Measurements from ENCODE around the gene LRRTM1.
A peak's percentile ranks its signal among the peaks of the same experiment; 100 is the strongest.

The LRRTM1 gene

DNA sequence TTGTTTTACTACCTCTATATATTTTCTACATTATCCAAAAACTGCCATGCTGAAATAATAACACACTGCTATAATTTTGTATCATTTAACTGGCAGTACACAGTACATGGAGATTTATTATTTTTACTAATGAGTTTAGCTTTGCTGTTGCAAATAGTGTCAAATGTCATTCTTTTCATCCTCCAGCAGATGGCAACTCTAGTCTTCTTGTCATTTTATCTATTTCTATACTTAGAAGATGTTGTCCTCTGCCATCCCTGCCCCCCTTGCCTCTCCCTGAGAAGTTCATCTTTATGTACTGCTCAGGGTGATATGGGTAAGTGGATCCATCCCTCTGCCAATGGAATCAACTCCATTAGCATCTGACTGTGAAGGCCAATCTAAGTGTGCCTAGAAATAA lies 21.7 kb upstream of the LRRTM1 start:
- peak; percentile 12 for DNase-seq (ENCODE audit: low spot score)
- CTCF ChIA-PET: interaction anchor here (0.7 to 1.5 kb wide), 5 partner anchors 17 to 177 kb away, joined by 3 to 11 read pairs (median 4); no protein-coding TSS in a partner anchor
- H3K27ac ChIP-seq: no peak overlapping the region
- TF ChIP-seq, protein P1, sequence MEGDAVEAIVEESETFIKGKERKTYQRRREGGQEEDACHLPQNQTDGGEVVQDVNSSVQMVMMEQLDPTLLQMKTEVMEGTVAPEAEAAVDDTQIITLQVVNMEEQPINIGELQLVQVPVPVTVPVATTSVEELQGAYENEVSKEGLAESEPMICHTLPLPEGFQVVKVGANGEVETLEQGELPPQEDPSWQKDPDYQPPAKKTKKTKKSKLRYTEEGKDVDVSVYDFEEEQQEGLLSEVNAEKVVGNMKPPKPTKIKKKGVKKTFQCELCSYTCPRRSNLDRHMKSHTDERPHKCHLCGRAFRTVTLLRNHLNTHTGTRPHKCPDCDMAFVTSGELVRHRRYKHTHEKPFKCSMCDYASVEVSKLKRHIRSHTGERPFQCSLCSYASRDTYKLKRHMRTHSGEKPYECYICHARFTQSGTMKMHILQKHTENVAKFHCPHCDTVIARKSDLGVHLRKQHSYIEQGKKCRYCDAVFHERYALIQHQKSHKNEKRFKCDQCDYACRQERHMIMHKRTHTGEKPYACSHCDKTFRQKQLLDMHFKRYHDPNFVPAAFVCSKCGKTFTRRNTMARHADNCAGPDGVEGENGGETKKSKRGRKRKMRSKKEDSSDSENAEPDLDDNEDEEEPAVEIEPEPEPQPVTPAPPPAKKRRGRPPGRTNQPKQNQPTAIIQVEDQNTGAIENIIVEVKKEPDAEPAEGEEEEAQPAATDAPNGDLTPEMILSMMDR (conservative IDR thresholded peaks at IDR 0.05; ENCODE audit: low read depth): peak; percentile 29; the same call in 1 of the 2 replicates
- POLR2A ChIA-PET (ENCODE audit: low non-redundant PET): no interaction called here

DNA sequence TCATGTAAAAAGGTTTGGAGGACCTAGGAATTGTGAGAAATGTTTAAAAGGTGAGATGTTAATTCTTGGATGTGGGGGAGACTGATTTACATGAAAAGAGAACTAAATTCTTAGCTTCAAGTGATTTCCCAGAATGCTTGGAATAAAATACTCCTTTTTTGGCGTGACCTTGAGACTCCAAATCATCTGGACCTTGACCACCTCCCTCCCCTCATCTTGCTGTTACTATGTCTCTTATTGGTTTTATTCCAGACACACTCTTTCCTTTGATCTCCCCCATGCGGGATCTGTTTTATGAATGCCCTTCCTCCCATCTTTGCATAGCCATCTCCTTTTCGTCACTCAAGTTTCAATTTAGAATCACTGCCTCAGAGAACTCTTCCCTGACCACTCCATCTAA lies 20.0 kb upstream of the LRRTM1 start:
- TF ChIP-seq, protein P1 (conservative IDR thresholded peaks at IDR 0.05; ENCODE audit: low read depth): no peak
- ChIA-PET POLR2A (ENCODE audit: low non-redundant PET) (no interaction called here), CTCF (interaction anchor here (0.5 kb wide), 1 partner anchor 175 kb away, joined by 4 read pairs; no protein-coding TSS in a partner anchor)
- H3K27ac ChIP-seq: no peak overlapping the region
- DNase-seq (ENCODE audit: low spot score): no peak

DNA sequence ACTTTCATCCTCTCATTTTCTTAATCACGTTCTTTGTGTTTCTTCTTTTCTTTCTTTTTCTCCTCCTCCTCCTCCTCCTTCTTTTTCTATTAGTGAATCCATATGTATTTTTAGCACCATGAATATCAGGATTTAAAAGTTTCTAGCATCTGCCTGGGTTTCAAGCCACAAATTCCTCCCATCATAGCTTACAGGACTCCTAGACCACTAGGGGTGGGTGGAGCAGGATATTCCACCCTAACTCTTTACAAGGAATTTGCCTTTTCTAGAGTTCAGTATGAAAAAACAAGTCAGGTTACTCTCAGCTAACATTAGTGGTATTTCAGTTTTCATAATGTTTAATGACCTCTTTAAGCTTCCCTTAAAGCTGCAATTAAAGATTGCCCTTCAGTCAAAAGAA lies 19.1 kb upstream of the LRRTM1 start:
- no peak for DNase-seq (ENCODE audit: low spot score)
- no peak overlapping the region for H3K27ac ChIP-seq
- TF ChIP-seq, protein P1 (conservative IDR thresholded peaks at IDR 0.05; ENCODE audit: low read depth): no peak
- ChIA-PET POLR2A (ENCODE audit: low non-redundant PET) (no interaction called here), CTCF (interaction anchor here (1.2 kb wide), 1 partner anchor 175 kb away, joined by 5 read pairs; no protein-coding TSS in a partner anchor)

DNA sequence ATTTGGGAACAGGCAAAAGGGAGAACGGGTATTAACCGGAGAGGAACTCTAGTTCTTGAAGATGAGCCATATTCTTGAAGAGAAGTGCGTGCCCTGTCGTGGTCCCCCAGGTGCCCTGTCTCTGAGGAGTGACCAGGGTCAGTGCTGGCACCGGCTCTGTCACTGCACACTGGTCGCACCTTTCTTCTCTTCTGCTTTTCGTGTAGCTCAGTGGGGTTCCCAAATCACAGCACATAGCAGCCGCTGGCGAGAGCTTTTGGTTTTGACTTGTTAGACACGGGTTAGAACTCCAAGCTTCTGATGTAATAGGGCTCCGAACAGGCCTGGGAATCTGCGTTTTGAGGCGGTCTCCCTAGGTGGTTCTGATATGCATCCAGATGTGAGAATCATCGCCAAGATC lies 18.4 kb upstream of the LRRTM1 start:
- POLR2A ChIA-PET (ENCODE audit: low non-redundant PET): no interaction called here
- no peak for DNase-seq (ENCODE audit: low spot score)
- CTCF ChIA-PET: interaction anchor here (1.2 kb wide), 1 partner anchor 176 kb away, joined by 5 read pairs; no protein-coding TSS in a partner anchor
- H3K27ac ChIP-seq: no peak overlapping the region
- TF ChIP-seq, protein P1 (conservative IDR thresholded peaks at IDR 0.05; ENCODE audit: low read depth): no peak

DNA sequence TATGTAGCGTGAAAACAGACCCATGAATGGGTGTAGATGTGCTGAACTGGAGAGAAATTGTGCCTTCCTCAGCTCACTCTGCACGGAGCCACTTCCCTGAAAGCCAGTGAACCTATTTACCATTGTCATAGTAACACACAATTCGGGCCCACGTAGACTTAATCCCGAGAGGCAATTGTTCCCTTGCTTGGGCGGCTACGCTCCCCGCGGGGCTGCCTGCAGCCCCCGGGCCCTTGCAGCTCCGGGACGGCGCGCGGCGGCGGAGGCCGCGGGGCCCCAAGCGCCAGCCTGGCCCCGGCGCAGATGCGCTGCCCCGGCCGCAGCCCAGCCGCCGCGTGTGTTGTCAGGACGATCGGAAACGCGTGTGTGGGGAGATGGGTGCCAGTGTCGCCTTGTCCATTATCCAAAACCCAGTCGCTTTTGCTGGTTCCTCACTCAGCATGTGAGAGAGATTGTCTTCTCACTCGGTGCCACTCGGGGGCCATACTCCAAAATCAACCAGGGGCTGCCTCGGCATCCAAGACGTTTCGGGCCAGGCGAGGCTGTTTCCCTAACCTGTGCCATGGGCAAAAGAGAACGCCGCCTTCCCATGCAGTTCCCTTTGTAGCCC lies 17.9 kb upstream of the LRRTM1 start:
- ChIA-PET POLR2A (ENCODE audit: low non-redundant PET) (no interaction called here), CTCF (interaction anchor here (1.2 kb wide), 1 partner anchor 176 kb away, joined by 5 read pairs; no protein-coding TSS in a partner anchor)
- TF ChIP-seq, protein P1 (conservative IDR thresholded peaks at IDR 0.05; ENCODE audit: low read depth): no peak
- no peak overlapping the region for H3K27ac ChIP-seq
- DNase-seq (ENCODE audit: low spot score): no peak

DNA sequence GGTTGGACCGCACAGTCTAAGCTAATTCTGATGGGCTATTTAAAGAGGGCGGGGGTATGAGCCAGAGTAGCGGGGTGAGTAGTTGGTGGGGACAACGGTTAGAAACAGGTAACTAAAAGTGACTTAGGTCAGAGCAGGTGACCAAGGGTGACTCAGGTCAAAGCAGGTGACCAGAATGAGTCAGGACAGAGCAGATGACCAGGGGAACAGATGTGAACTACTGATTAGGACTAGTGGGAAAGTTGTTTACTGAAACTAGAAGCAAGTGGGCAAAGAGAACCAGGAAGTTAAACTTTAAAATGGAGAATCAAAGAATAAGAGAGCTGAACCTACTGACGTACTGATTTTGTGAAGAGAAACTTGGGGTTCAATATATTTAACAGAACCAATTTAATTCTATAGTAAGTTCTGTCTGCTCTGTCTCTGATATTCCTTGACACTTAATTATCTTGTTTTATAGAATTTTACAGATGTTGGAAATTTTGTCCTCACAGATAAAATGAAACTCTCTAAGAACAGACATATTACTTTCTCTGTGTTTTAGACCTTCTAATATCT lies 7.8 kb upstream of the LRRTM1 start:
- H3K27ac ChIP-seq: no peak overlapping the region
- DNase-seq (ENCODE audit: low spot score): no peak
- CTCF ChIA-PET: no interaction called here
- TF ChIP-seq, protein P1 (conservative IDR thresholded peaks at IDR 0.05; ENCODE audit: low read depth): no peak
- POLR2A ChIA-PET (ENCODE audit: low non-redundant PET): no interaction called here

All from RWPE1 (cell line).